Thyroid gland (tissue), 4 donors: ENCODE data around the gene SPAG7. TPM values are rescaled to one million over a fixed set of nuclear protein-coding genes. Genes with fewer than 3 reads are reported as not detected.

Source experiments
- DNase-seq, 2 donors: peaks; one replicate each; pipeline ENCODE4 v3.0.0-alpha.2; 2019
- H3K27ac ChIP-seq, 3 donors: fragments of 200-600 bp; sonication (generic); 1 replicate in 2 of 3; 2 replicates in 1 of 3; pipeline ENCODE4 v1.5.1; 2016 to 2019; ENCODE audit warnings: mild to moderate bottlenecking in 1 of 3, moderate library complexity in 1 of 3
- H3K27me3 ChIP-seq: fragments of 200-600 bp; sonication (generic); one replicate; pipeline ENCODE4 v1.5.1; 2019
- H3K36me3 ChIP-seq, 2 donors: fragments of 200-600 bp; sonication (generic); one replicate each; pipeline ENCODE4 v1.5.1; 2016 to 2019
- H3K4me1 ChIP-seq, 2 donors: fragments of 200-600 bp; sonication (generic); one replicate each; pipeline ENCODE4 v1.5.1; 2017 to 2019
- H3K4me3 ChIP-seq, 3 donors: fragments of 200-600 bp; sonication (generic); replicated peaks in 1 of 3; 1 replicate in 2 of 3; 2 replicates in 1 of 3; pipeline ENCODE4 v1.5.1; 2016; ENCODE audit warnings: mild to moderate bottlenecking in 1 of 3
- H3K9me3 ChIP-seq: fragments of 200-600 bp; sonication (generic); one replicate; pipeline ENCODE4 v1.5.1; 2017
- POLR2A ChIP-seq, 2 donors: fragments of 450-650 bp; IDR thresholded peaks; one replicate each; pipeline ENCODE4 v1.6.1; 2017; ENCODE audit warnings: antibody characterized with exemption in 2 of 2, mild to moderate bottlenecking in 2 of 2, moderate library complexity in 1 of 2
- WGBS, 2 donors: methylation state at CpG; one replicate each; pipeline ENCODE4 v1.1.5; 2017; 5-methylcytosine and 5-hydroxymethylcytosine counted together
- intact Hi-C: fragments of 100-400 bp; cut with DNase I; formaldehyde crosslinking; loops from one replicate; pipeline ENCODE4 v1.15.1; 2023
- total RNA-seq, 4 donors: library from RNA; depleted of rRNA; stranded (reverse); fragments of >200 nt; gene quantifications; one replicate each; pipeline ENCODE4 v1.2.3, GENCODE V29; 2016
- TF ChIP-seq, protein P1 (sequence below), 6 experiments: fragments of 200-600 bp in 3 of 6; fragments of 450-650 bp in 3 of 6; sonication (generic) in 3 of 6; IDR thresholded peaks; one replicate each; pipeline ENCODE4 v1.5.1; 2016 to 2019; ENCODE audit warnings: antibody characterized with exemption in 6 of 6, mild to moderate bottlenecking in 2 of 6, inconsistent platforms in 1 of 6, moderate library complexity in 1 of 6

SPAG7 gene
- total RNA-seq, 4 donors from 2014 or later = 50.5 to 69.7 (median 68.3) TPM

DNA sequence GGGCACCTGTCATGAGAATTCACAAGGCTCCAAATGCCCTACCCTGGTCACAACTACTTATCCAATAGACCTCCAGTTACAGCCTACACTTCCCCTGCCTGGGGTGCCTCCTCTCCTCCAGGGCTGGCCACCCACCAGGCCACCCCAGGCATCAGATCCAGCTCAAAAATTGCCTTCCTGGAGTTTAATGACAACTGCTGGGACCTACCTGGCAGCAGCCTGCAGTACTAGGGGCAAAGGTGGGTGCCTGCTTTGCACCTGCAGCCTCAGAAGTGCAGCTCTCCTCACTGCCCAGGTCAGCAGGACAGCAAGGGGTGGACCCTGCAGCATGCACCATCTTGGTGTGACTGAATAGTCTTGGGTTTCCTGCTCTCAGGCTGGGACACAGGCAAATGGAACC, 32.0 kb downstream of the SPAG7 start:
- no peaks in the 10 kb centered on the region for H3K9me3 ChIP-seq
- no peak overlapping the region for H3K4me3 ChIP-seq
- H3K27me3 ChIP-seq = no peaks in the 10 kb centered on the region
- intact Hi-C loops = loop anchor here (5.0 kb wide), 1 partner anchor 47 kb away; no protein-coding TSS in a partner anchor
- TF ChIP-seq, protein P1, sequence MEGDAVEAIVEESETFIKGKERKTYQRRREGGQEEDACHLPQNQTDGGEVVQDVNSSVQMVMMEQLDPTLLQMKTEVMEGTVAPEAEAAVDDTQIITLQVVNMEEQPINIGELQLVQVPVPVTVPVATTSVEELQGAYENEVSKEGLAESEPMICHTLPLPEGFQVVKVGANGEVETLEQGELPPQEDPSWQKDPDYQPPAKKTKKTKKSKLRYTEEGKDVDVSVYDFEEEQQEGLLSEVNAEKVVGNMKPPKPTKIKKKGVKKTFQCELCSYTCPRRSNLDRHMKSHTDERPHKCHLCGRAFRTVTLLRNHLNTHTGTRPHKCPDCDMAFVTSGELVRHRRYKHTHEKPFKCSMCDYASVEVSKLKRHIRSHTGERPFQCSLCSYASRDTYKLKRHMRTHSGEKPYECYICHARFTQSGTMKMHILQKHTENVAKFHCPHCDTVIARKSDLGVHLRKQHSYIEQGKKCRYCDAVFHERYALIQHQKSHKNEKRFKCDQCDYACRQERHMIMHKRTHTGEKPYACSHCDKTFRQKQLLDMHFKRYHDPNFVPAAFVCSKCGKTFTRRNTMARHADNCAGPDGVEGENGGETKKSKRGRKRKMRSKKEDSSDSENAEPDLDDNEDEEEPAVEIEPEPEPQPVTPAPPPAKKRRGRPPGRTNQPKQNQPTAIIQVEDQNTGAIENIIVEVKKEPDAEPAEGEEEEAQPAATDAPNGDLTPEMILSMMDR (IDR thresholded peaks at IDR 0.05) = no peak
- TF ChIP-seq POLR2A (IDR thresholded peaks at IDR 0.05) = no peak
- H3K27ac ChIP-seq = no peak overlapping the region
- DNase-seq = no peak
- H3K4me1 ChIP-seq = peaks cover 10 to 21% of the 10 kb centered on the region in 2 donors
- peaks cover 9 to 15% of the 10 kb centered on the region in 2 donors for H3K36me3 ChIP-seq

DNA sequence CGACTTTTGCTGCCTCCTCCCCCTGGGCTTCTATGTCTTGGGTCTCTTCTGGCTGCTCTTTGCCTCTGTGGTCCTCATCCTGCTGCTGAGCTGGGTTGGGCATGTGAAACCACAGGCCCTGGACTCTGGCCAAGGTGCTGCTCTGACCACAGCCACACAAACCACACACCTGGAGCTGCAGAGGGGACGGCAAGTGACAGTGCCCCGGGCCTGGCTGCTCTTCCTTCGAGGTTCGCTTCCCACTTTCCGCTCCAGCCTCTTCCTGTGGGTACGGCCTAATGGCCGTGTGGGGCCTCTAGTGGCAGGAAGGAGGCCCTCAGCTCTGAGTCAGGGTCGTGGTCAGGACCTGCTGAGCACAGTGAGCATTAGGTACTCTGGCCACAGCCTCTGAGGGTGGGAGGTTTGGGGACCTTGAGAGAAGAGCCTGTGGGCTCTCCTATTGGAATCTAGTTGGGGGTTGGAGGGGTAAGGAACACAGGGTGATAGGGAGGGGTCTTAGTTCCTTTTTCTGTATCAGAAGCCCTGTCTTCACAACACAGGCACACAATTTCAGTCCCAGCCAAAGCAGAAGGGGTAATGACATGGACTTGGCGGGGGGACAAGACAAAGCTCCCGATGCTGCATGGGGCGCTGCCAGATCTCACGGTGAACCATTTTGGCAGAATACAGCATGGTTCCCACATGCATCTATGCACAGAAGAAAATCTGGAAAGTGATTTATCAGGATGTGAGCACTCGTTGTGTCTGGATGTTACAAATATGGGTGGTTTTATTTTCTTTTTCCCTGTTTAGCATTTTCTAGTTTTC, 33.2 kb downstream of the SPAG7 start:
- Histone ChIP-seq H3K9me3 (no peaks in the 10 kb centered on the region), H3K27ac (no peak overlapping the region), H3K4me1 (peaks cover 10 to 21% of the 10 kb centered on the region in 2 donors), H3K4me3 (no peak overlapping the region), H3K36me3 (peaks cover 9 to 15% of the 10 kb centered on the region in 2 donors), H3K27me3 (no peaks in the 10 kb centered on the region)
- TF ChIP-seq POLR2A (IDR thresholded peaks at IDR 0.05) = no peak
- TF ChIP-seq, protein P1 (IDR thresholded peaks at IDR 0.05) = no peak
- 29 to 35% methylated on average over 13 to 14 of the region's 14 CpGs for WGBS, 2 donors
- peak; percentile 19 to 40 for DNase-seq
- intact Hi-C loops = no loop called here

DNA sequence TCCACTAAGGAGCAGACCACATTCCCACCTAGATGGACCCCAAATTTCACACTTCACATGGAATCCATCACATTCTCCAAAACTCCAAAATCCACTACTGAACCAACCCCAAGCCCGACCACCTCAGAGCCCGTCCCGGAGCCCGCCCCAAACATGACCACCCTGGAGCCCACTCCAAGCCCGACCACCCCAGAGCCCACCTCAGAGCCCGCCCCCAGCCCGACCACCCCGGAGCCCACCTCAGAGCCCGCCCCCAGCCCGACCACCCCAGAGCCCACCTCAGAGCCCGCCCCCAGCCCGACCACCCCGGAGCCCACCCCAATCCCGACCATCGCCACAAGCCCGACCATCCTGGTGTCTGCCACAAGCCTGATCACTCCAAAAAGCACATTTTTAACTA, 34.0 kb downstream of the SPAG7 start:
- DNase-seq = no peak
- Histone ChIP-seq H3K9me3 (no peaks in the 10 kb centered on the region), H3K27me3 (no peaks in the 10 kb centered on the region), H3K36me3 (peaks cover 9 to 15% of the 10 kb centered on the region in 2 donors), H3K4me1 (peaks cover 3 to 14% of the 10 kb centered on the region in 2 donors), H3K4me3 (no peak overlapping the region), H3K27ac (no peak overlapping the region)
- intact Hi-C loops = no loop called here
- TF ChIP-seq POLR2A (IDR thresholded peaks at IDR 0.05) = no peak
- TF ChIP-seq, protein P1 (IDR thresholded peaks at IDR 0.05) = no peak
- WGBS, 2 donors = 79 to 91% methylated on average over 7 to 16 of the region's 16 CpGs

DNA sequence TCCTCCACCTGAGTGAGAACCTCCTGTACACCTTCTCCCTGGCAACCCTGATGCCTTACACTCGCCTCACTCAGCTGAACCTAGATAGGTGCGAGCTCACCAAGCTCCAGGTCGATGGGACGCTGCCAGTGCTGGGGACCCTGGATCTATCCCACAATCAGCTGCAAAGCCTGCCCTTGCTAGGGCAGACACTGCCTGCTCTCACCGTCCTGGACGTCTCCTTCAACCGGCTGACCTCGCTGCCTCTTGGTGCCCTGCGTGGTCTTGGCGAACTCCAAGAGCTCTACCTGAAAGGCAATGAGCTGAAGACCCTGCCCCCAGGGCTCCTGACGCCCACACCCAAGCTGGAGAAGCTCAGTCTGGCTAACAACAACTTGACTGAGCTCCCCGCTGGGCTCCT, 34.9 kb downstream of the SPAG7 start:
- DNase-seq = no peak
- 87 to 90% methylated on average over 12 of the region's 12 CpGs for WGBS, 2 donors
- H3K9me3 ChIP-seq = no peaks in the 10 kb centered on the region
- no peak overlapping the region for H3K4me3 ChIP-seq
- H3K4me1 ChIP-seq = peaks cover 0 to 6% of the 10 kb centered on the region in 2 donors
- peaks cover 5 to 10% of the 10 kb centered on the region in 2 donors for H3K36me3 ChIP-seq
- intact Hi-C loops = no loop called here
- H3K27me3 ChIP-seq = no peaks in the 10 kb centered on the region
- no peak overlapping the region for H3K27ac ChIP-seq
- TF ChIP-seq, protein P1 (IDR thresholded peaks at IDR 0.05) = no peak
- no peak for TF ChIP-seq POLR2A (IDR thresholded peaks at IDR 0.05)

DNA sequence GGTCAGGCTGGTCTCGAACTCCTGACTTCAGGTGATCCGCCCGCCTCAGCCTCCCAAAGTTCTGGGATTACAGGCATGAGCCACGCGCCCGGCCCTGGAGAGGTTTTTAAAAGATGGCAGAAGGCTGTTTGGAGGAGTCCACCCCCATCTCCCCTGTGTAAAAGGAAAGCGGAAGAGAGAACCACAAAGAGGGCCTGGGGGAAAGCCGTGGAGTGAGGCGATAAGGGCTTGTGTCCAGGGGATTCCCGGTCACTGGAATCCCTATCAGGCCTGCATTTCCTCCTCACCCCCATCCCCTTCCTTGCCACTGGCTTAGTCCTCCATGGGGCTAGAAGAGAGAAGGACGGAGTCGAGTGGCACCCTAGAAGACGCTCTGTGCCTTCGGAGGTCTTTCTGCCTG, 35.7 kb downstream of the SPAG7 start, which contains the start of gene GP1BA:
GP1BA (plus strand) TSS at position 315 of the 400 bp plus-strand sequence. CDS start 328 bp downstream, outside the sequence.
- H3K4me1 ChIP-seq = peaks cover 0 to 6% of the 10 kb centered on the region in 2 donors
- DNase-seq = no peak
- WGBS, 2 donors = 80 to 86% methylated on average over 14 of the region's 14 CpGs
- no peak within 1 kb of the TSS for H3K27ac ChIP-seq
- H3K4me3 ChIP-seq = no peak within 1 kb of the TSS
- no peaks in the 10 kb centered on the region for H3K9me3 ChIP-seq
- no peaks in the 10 kb centered on the region for H3K27me3 ChIP-seq
- intact Hi-C loops = no loop called here
- H3K36me3 ChIP-seq = peaks cover 0 to 3% of the 10 kb centered on the region in 2 donors
- TF ChIP-seq, protein P1 (IDR thresholded peaks at IDR 0.05) = no peak
- no peak for TF ChIP-seq POLR2A (IDR thresholded peaks at IDR 0.05)
